B cell (primary cell): ENCODE measurements around the gene ART4. TPM values are rescaled to one million over a fixed set of nuclear protein-coding genes. Genes with fewer than 3 reads are reported as not detected.
A peak's percentile ranks its signal among the peaks of the same experiment; 100 is the strongest.

Experiments used
- ATAC-seq: fragments of 200-7000 bp; cut with Tn5 transposase; one replicate; pipeline ENCODE4 v1.10.0; 2021; ENCODE audit warnings: low read depth, mild to moderate bottlenecking, moderate number of reproducible peaks, moderate library complexity
- CTCF ChIA-PET: fragments of 350-600 bp; sonication (Branson Sonifier 250); formaldehyde crosslinking; loops from one replicate; lab custom pipeline; 2021; ENCODE audit warnings: antibody characterized with exemption, inconsistent platforms; lab: Charles Lee
- POLR2A ChIA-PET: fragments of 350-600 bp; sonication (Branson Sonifier 250); formaldehyde crosslinking; loops from one replicate; lab custom pipeline; 2021; ENCODE audit warnings: antibody characterized with exemption; lab: Charles Lee
- DNase-seq: peaks from one replicate; pipeline ENCODE4 v3.0.0; 2013
- H2AFZ ChIP-seq: 2 replicates; pipeline ENCODE4 v1.6.1; 2012; ENCODE audit warnings: mild to moderate bottlenecking, low read depth, low read length; ENCODE audit not compliant: insufficient read depth, poor library complexity, severe bottlenecking
- H3K27ac ChIP-seq, 2 donors: 1 replicate in 1 of 2; 2 replicates in 1 of 2; pipeline ENCODE4 v1.5.1; 2012 to 2013; ENCODE audit warnings: low read length in 2 of 2, mild to moderate bottlenecking in 2 of 2, moderate library complexity in 1 of 2
- H3K27me3 ChIP-seq, 4 experiments: fragments of 200-600 bp in 1 of 4; sonication (generic) in 1 of 4; replicated peaks in 1 of 4; 1 replicate in 2 of 4; 2 replicates in 2 of 4; pipeline versions ENCODE4 v1.6.1 to v1.7.0; 2013 to 2016; ENCODE audit warnings: low read length in 3 of 4, mild to moderate bottlenecking in 2 of 4, mixed read lengths in 1 of 4, moderate library complexity in 1 of 4; ENCODE audit not compliant: insufficient read depth in 4 of 4, control insufficient read depth in 3 of 4; ENCODE audit errors: control extremely low read depth in 1 of 4
- H3K36me3 ChIP-seq, 2 experiments: replicated peaks in 1 of 2; 1 replicate in 1 of 2; 2 replicates in 1 of 2; pipeline versions ENCODE4 v1.6.1 to v1.7.1; 2013; ENCODE audit warnings: low read length in 1 of 2; ENCODE audit not compliant: insufficient read depth in 2 of 2, control insufficient read depth in 1 of 2; ENCODE audit errors: control extremely low read depth in 1 of 2, extremely low read depth in 1 of 2
- H3K4me1 ChIP-seq, 2 donors: fragments of 200-600 bp in 1 of 2; sonication (generic) in 1 of 2; 1 replicate in 1 of 2; 2 replicates in 1 of 2; pipeline versions ENCODE4 v1.5.1 to v1.6.1; 2013 to 2017; ENCODE audit warnings: low read length in 2 of 2; ENCODE audit not compliant: control insufficient read depth in 2 of 2, insufficient read depth in 2 of 2
- H3K4me2 ChIP-seq: replicated peaks from 2 replicates; pipeline ENCODE3; 2012; ENCODE audit warnings: mild to moderate bottlenecking, low read depth, low read length; ENCODE audit not compliant: poor library complexity, severe bottlenecking
- H3K4me3 ChIP-seq, 5 experiments: fragments of 200-600 bp in 1 of 5; sonication (generic) in 1 of 5; 1 replicate in 3 of 5; 2 replicates in 2 of 5; pipeline versions ENCODE4 v1.5.1 to v1.7.0; 2011 to 2016; ENCODE audit warnings: low read length in 4 of 5, mild to moderate bottlenecking in 4 of 5, low read depth in 2 of 5, control low read depth in 1 of 5, moderate library complexity in 1 of 5; ENCODE audit not compliant: insufficient read depth in 1 of 5; ENCODE audit errors: control extremely low read depth in 1 of 5, extremely low read depth in 1 of 5
- H3K79me2 ChIP-seq: fragments of 200-600 bp; sonication (generic); one replicate; pipeline ENCODE4 v1.6.0; 2016; ENCODE audit warnings: low read length; ENCODE audit not compliant: control insufficient read depth, insufficient read depth
- H3K9ac ChIP-seq: fragments of 200-600 bp; sonication (generic); 2 replicates; pipeline ENCODE4 v1.6.1; 2017; ENCODE audit warnings: mild to moderate bottlenecking, low read length, moderate library complexity
- H3K9me3 ChIP-seq, 3 donors: one replicate each; pipeline versions ENCODE4 v1.6.1 to v1.7.1; 2013; ENCODE audit warnings: low read length in 2 of 3; ENCODE audit not compliant: control insufficient read depth in 2 of 3, insufficient read depth in 1 of 3; ENCODE audit errors: control extremely low read depth in 1 of 3
- H4K20me1 ChIP-seq: 2 replicates; pipeline ENCODE4 v1.6.0; 2012; ENCODE audit warnings: mild to moderate bottlenecking, low read length; ENCODE audit not compliant: insufficient read depth, control insufficient read depth, poor library complexity, severe bottlenecking
- H3K27ac Mint-ChIP-seq: one replicate; pipeline ENCODE4 v1.8.0; 2021; ENCODE audit warnings: mixed read lengths
- H3K27me3 Mint-ChIP-seq: one replicate; pipeline ENCODE4 v1.8.0; 2021; ENCODE audit warnings: mixed read lengths
- H3K4me1 Mint-ChIP-seq: one replicate; pipeline ENCODE4 v1.8.0; 2021; ENCODE audit warnings: mixed read lengths
- H3K4me3 Mint-ChIP-seq: one replicate; pipeline ENCODE4 v1.8.0; 2021; ENCODE audit warnings: mixed read lengths
- H3K9me3 Mint-ChIP-seq: one replicate; pipeline ENCODE4 v1.8.0; 2022; ENCODE audit warnings: mixed read lengths; ENCODE audit not compliant: insufficient read depth
- CTCF ChIP-seq: fragments of 200-600 bp; IDR thresholded peaks from one replicate; pipeline ENCODE4 v1.8.0; 2022; ENCODE audit warnings: antibody characterized with exemption, mild to moderate bottlenecking
- EZH2 ChIP-seq: IDR thresholded peaks from 2 replicates; pipeline ENCODE4 v1.6.1; 2012; ENCODE audit warnings: borderline replicate concordance, low read depth, mild to moderate bottlenecking, moderate library complexity, low read length; ENCODE audit not compliant: insufficient read depth, poor library complexity, severe bottlenecking
- WGBS: methylation state at CpG from one replicate; pipeline ENCODE4 v1.1.5; 2013; ENCODE audit warnings: missing lambda C conversion rate; ENCODE audit not compliant: insufficient coverage; 5-methylcytosine and 5-hydroxymethylcytosine counted together
- intact Hi-C: fragments of 100-400 bp; cut with micrococcal nuclease; formaldehyde crosslinking; loops from one replicate; pipeline ENCODE4 v1.10.0; 2022
- polyA plus RNA-seq: library from polyadenylated mRNA; depleted of rRNA; stranded (reverse); fragments of >200 nt; gene quantifications from 2 replicates; pipeline ENCODE4 v1.2.3, GENCODE V29; 2012
- total RNA-seq, 2 donors: library from RNA; stranded (reverse); fragments of 120-200 nt in 1 of 2; gene quantifications; 1 replicate in 1 of 2; 2 replicates in 1 of 2; pipeline versions ENCODE4 v1.2.3 to v1.2.4, GENCODE V29; 2013 to 2022

The ART4 gene
- total and polyA plus RNA-seq, 2 donors (not counting 1 experiment from before 2014, with no cell fraction given), result not detected

GRCh38 chr12:14860490-14860889 lies 17.2 kb upstream of the ART4 start:
- Histone ChIP-seq H3K79me2 (no peaks in the 10 kb centered on the region), H3K9me3 (peaks cover 2 to 15% (median 6%) of the 10 kb centered on the region in 3 donors), H3K4me2 (no peak overlapping the region), H3K9ac (no peak overlapping the region), H4K20me1 (no peaks in the 10 kb centered on the region), H3K4me1 (peaks cover 8 to 15% of the 10 kb centered on the region in 2 donors), H3K27me3 (no peaks in the 10 kb centered on the region), H3K27ac (no peak overlapping the region), H3K36me3 (no peaks in the 10 kb centered on the region), H2AFZ (no peak overlapping the region), H3K4me3 (no peak overlapping the region)
- ChIA-PET POLR2A (no interaction called here), CTCF (no interaction called here)
- Mint-ChIP-seq H3K27me3 (no peaks in the 10 kb centered on the region), H3K27ac (no peak overlapping the region), H3K9me3 (peaks cover 7% of the 10 kb centered on the region), H3K4me1 (peaks cover 24% of the 10 kb centered on the region), H3K4me3 (no peak overlapping the region)
- ATAC-seq (no peak), DNase-seq (no peak)
- intact Hi-C loops, result loop anchor here (1.0 kb wide), 1 partner anchor 18 kb away; no protein-coding TSS in a partner anchor
- TF ChIP-seq CTCF (no peak), EZH2 (no peak)

GRCh38 chr12:14858513-14858912 lies 15.2 kb upstream of the ART4 start:
- H4K20me1 ChIP-seq, result no peaks in the 10 kb centered on the region
- intact Hi-C loops, result no loop called here
- no peak overlapping the region for H3K4me3 ChIP-seq
- H3K9ac ChIP-seq, result no peak overlapping the region
- H3K4me1 ChIP-seq, result peaks cover 12 to 24% of the 10 kb centered on the region in 2 donors
- H3K4me2 ChIP-seq, result peak overlapping the region; percentile 25
- H3K9me3 ChIP-seq, result peaks cover 2 to 15% (median 6%) of the 10 kb centered on the region in 3 donors
- POLR2A ChIA-PET, result no interaction called here
- ATAC-seq (no peak), DNase-seq (peak; percentile 17)
- 43% methylated on average over 1 of the region's 1 CpG for WGBS
- H3K27me3 ChIP-seq, result no peaks in the 10 kb centered on the region
- no peaks in the 10 kb centered on the region for H3K36me3 ChIP-seq
- Mint-ChIP-seq H3K9me3 (peaks cover 7% of the 10 kb centered on the region), H3K4me1 (peaks cover 31% of the 10 kb centered on the region), H3K4me3 (peak overlapping the region; percentile 35), H3K27ac (peak overlapping the region; percentile 43), H3K27me3 (no peaks in the 10 kb centered on the region)
- H2AFZ ChIP-seq, result no peak overlapping the region
- CTCF ChIA-PET, result interaction anchor here (0.8 to 1.2 kb wide), 3 partner anchors 12 to 137 kb away, joined by 3 to 4 read pairs (median 4); no protein-coding TSS in a partner anchor
- TF ChIP-seq EZH2, result no peak
- H3K27ac ChIP-seq, result peak overlapping the region in 1 of 2 donors; percentile 45
- no peaks in the 10 kb centered on the region for H3K79me2 ChIP-seq
